GM19324 (cell line): ENCODE results near the gene SYNJ2.

Experiments used
- ATAC-seq: cut with Tn5 transposase; IDR thresholded peaks from one replicate; pipeline ENCODE4 v1.9.1; 2021; ENCODE audit warnings: mild to moderate bottlenecking, moderate library complexity; ENCODE audit not compliant: unreplicated experiment, low FRiP score

Gene SYNJ2

GRCh38 chr6:158069800-158070195, 88.1 kb downstream of the SYNJ2 start:
- no peak for ATAC-seq

GRCh38 chr6:158070513-158070912, 88.8 kb downstream of the SYNJ2 start:
- ATAC-seq, result no peak

GRCh38 chr6:158071121-158072082, 89.7 kb downstream of the SYNJ2 start:
- no peak for ATAC-seq

GRCh38 chr6:158072083-158072721, 90.5 kb downstream of the SYNJ2 start:
- peak; percentile 57 for ATAC-seq

- no peak for ATAC-seq
Measured at GRCh38 chr6:158073776-158074175, 92.1 kb downstream of the SYNJ2 start.

- ATAC-seq, result no peak
Measured at GRCh38 chr6:158076548-158076947, 94.9 kb downstream of the SYNJ2 start.

GRCh38 chr6:158077676-158078075, 96.0 kb downstream of the SYNJ2 start:
- no peak for ATAC-seq

GRCh38 chr6:158078320-158078719, 96.7 kb downstream of the SYNJ2 start:
- no peak for ATAC-seq

GRCh38 chr6:158080849-158081656, 99.4 kb downstream of the SYNJ2 start:
- no peak for ATAC-seq

- no peak for ATAC-seq
Measured at GRCh38 chr6:158081657-158081935, 99.9 kb downstream of the SYNJ2 start.

- ATAC-seq, result no peak
Measured at GRCh38 chr6:158083455-158084325, 102.0 kb downstream of the SYNJ2 start.

- no peak for ATAC-seq
Measured at GRCh38 chr6:158085261-158086053, 103.8 kb downstream of the SYNJ2 start.

GRCh38 chr6:158086054-158086503, 104.4 kb downstream of the SYNJ2 start:
- no peak for ATAC-seq

- no peak for ATAC-seq
Measured at GRCh38 chr6:158086504-158087223, 105.0 kb downstream of the SYNJ2 start.

- no peak for ATAC-seq
Measured at GRCh38 chr6:158087224-158087867, 105.7 kb downstream of the SYNJ2 start.

GRCh38 chr6:158092806-158093205, 111.1 kb downstream of the SYNJ2 start:
- ATAC-seq, result no peak

- ATAC-seq, result no peak
Measured at GRCh38 chr6:158095031-158095430, 113.4 kb downstream of the SYNJ2 start.

GRCh38 chr6:158095671-158096070, 114.0 kb downstream of the SYNJ2 start:
- no peak for ATAC-seq
